CD14-positive monocyte (primary cell): ENCODE results near the gene MPL. TPM values are rescaled to one million over a fixed set of nuclear protein-coding genes. Genes with fewer than 3 reads are reported as not detected.

Experiments
- DNase-seq, 3 donors: peaks; one replicate each; pipeline ENCODE4 v3.0.0-alpha.2; 2011 to 2022
- H2AFZ ChIP-seq: 2 replicates; pipeline ENCODE4 v1.6.0; 2012; ENCODE audit warnings: mild to moderate bottlenecking, low read depth, low read length, inconsistent platforms; ENCODE audit not compliant: insufficient read depth, poor library complexity, severe bottlenecking
- H3K27ac ChIP-seq, 2 donors: 1 replicate in 1 of 2; 2 replicates in 1 of 2; pipeline ENCODE4 v1.5.1; 2012 to 2013; ENCODE audit warnings: low read length in 2 of 2, control low read depth in 1 of 2, inconsistent platforms in 1 of 2, low read depth in 1 of 2, mild to moderate bottlenecking in 1 of 2
- H3K27me3 ChIP-seq, 2 donors: one replicate each; pipeline versions ENCODE4 v1.6.0 to v1.6.1; 2011 to 2013; ENCODE audit warnings: low read length in 2 of 2; ENCODE audit not compliant: control insufficient read depth in 2 of 2, insufficient read depth in 2 of 2
- H3K36me3 ChIP-seq, 2 donors: replicated peaks in 1 of 2; 1 replicate in 1 of 2; 2 replicates in 1 of 2; pipeline versions ENCODE4 v1.5.1 to v1.6.1; 2012 to 2013; ENCODE audit warnings: low read length in 2 of 2, control low read depth in 1 of 2, inconsistent platforms in 1 of 2, mild to moderate bottlenecking in 1 of 2; ENCODE audit not compliant: insufficient read depth in 2 of 2, control insufficient read depth in 1 of 2
- H3K4me1 ChIP-seq, 2 donors: 1 replicate in 1 of 2; 2 replicates in 1 of 2; pipeline versions ENCODE4 v1.5.1 to v1.6.1; 2012 to 2013; ENCODE audit warnings: low read length in 2 of 2, control low read depth in 1 of 2, inconsistent platforms in 1 of 2, mild to moderate bottlenecking in 1 of 2, moderate library complexity in 1 of 2; ENCODE audit not compliant: insufficient read depth in 2 of 2, control insufficient read depth in 1 of 2
- H3K4me2 ChIP-seq: replicated peaks from 2 replicates; pipeline ENCODE3; 2012; ENCODE audit warnings: low read length, moderate library complexity, mild to moderate bottlenecking; ENCODE audit not compliant: poor library complexity, severe bottlenecking; ENCODE audit errors: extremely low read depth
- H3K4me3 ChIP-seq, 3 experiments: fragments of 200-600 bp in 1 of 3; sonication (generic) in 1 of 3; replicated peaks in 1 of 3; 1 replicate in 2 of 3; 2 replicates in 1 of 3; pipeline ENCODE4 v1.5.1; 2011 to 2013; ENCODE audit warnings: low read length in 3 of 3, mild to moderate bottlenecking in 3 of 3, control low read depth in 2 of 3, low read depth in 2 of 3, inconsistent platforms in 1 of 3, moderate library complexity in 1 of 3
- H3K79me2 ChIP-seq: 2 replicates; pipeline ENCODE4 v1.6.0; 2012; ENCODE audit warnings: mild to moderate bottlenecking, control low read depth, inconsistent platforms, low read length, moderate library complexity; ENCODE audit not compliant: insufficient read depth
- H3K9ac ChIP-seq: 2 replicates; pipeline ENCODE4 v1.6.0; 2017; ENCODE audit warnings: low read length, mild to moderate bottlenecking; ENCODE audit not compliant: insufficient read depth, poor library complexity, severe bottlenecking
- H3K9me3 ChIP-seq, 2 donors: replicated peaks in 1 of 2; 1 replicate in 1 of 2; 2 replicates in 1 of 2; pipeline versions ENCODE4 v1.5.1 to v1.6.1; 2012 to 2013; ENCODE audit warnings: low read length in 2 of 2, control low read depth in 1 of 2; ENCODE audit not compliant: control insufficient read depth in 1 of 2, insufficient read depth in 1 of 2
- H4K20me1 ChIP-seq: 2 replicates; pipeline ENCODE4 v1.6.0; 2012; ENCODE audit warnings: mild to moderate bottlenecking, low read length, control low read depth, moderate library complexity; ENCODE audit not compliant: insufficient read depth
- H3K27ac Mint-ChIP-seq, 7 donors: one replicate each; pipeline ENCODE4 v1.8.0; 2020; ENCODE audit warnings: mild to moderate bottlenecking in 7 of 7, mixed read lengths in 7 of 7, moderate library complexity in 6 of 7, inconsistent platforms in 2 of 7
- H3K27me3 Mint-ChIP-seq, 3 donors: one replicate each; pipeline ENCODE4 v1.8.0; 2021 to 2022; ENCODE audit warnings: low read depth in 3 of 3, mild to moderate bottlenecking in 3 of 3, mixed read lengths in 3 of 3, moderate library complexity in 3 of 3, inconsistent platforms in 1 of 3
- H3K36me3 Mint-ChIP-seq, 2 donors: one replicate each; pipeline ENCODE4 v1.8.0; 2020; ENCODE audit warnings: mixed read lengths in 2 of 2, inconsistent platforms in 1 of 2, mild to moderate bottlenecking in 1 of 2
- H3K4me1 Mint-ChIP-seq: one replicate; pipeline ENCODE4 v1.8.0; 2020; ENCODE audit warnings: mild to moderate bottlenecking, mixed read lengths
- H3K4me3 Mint-ChIP-seq, 2 donors: one replicate each; pipeline ENCODE4 v1.8.0; 2020; ENCODE audit warnings: mild to moderate bottlenecking in 2 of 2, mixed read lengths in 2 of 2, moderate library complexity in 1 of 2
- H3K9me3 Mint-ChIP-seq, 7 donors: one replicate each; pipeline ENCODE4 v1.8.0; 2020 to 2022; ENCODE audit warnings: mixed read lengths in 7 of 7, mild to moderate bottlenecking in 6 of 7, moderate library complexity in 6 of 7, inconsistent platforms in 2 of 7
- WGBS: methylation state at CpG from one replicate; pipeline ENCODE4 v1.1.5; 2013; ENCODE audit warnings: missing lambda C conversion rate; ENCODE audit not compliant: insufficient coverage; 5-methylcytosine and 5-hydroxymethylcytosine counted together
- intact Hi-C, 2 donors: fragments of 100-400 bp; cut with micrococcal nuclease; formaldehyde crosslinking; loops; one replicate each; pipeline versions ENCODE4 v1.15.0 to v1.15.1; 2023
- polyA plus RNA-seq, 3 donors: library from polyadenylated mRNA; depleted of rRNA in 1 of 3; unstranded in 2 of 3; stranded (reverse) in 1 of 3; fragments of 300-500 nt in 2 of 3; fragments of >200 nt in 1 of 3; fragmentation: Illumina TruSeq in 2 of 3; gene quantifications; 1 replicate in 2 of 3; 2 replicates in 1 of 3; pipeline ENCODE4 v1.2.3, GENCODE V29; 2012 to 2021
- TF ChIP-seq, protein P1 (sequence below): fragments of 200-600 bp; IDR thresholded peaks from one replicate; pipeline ENCODE4 v1.8.0; 2022; ENCODE audit warnings: antibody characterized with exemption, mild to moderate bottlenecking

The MPL gene
- polyA plus RNA-seq, 3 donors: not detected

- H3K9me3 ChIP-seq: no peaks in the 10 kb centered on the region
- Mint-ChIP-seq H3K9me3 (no peaks in the 10 kb centered on the region), H3K27me3 (peaks cover 2 to 4% (median 2%) of the 10 kb centered on the region in 3 donors), H3K27ac (no peak overlapping the region), H3K4me3 (no peak overlapping the region), H3K4me1 (peaks cover 7% of the 10 kb centered on the region), H3K36me3 (no peaks in the 10 kb centered on the region)
- no peaks in the 10 kb centered on the region for H3K27me3 ChIP-seq
- intact Hi-C loops: no loop called here
- H3K27ac ChIP-seq: no peak overlapping the region
- H3K9ac ChIP-seq: no peak overlapping the region
- no peak overlapping the region for H2AFZ ChIP-seq
- TF ChIP-seq, protein P1, sequence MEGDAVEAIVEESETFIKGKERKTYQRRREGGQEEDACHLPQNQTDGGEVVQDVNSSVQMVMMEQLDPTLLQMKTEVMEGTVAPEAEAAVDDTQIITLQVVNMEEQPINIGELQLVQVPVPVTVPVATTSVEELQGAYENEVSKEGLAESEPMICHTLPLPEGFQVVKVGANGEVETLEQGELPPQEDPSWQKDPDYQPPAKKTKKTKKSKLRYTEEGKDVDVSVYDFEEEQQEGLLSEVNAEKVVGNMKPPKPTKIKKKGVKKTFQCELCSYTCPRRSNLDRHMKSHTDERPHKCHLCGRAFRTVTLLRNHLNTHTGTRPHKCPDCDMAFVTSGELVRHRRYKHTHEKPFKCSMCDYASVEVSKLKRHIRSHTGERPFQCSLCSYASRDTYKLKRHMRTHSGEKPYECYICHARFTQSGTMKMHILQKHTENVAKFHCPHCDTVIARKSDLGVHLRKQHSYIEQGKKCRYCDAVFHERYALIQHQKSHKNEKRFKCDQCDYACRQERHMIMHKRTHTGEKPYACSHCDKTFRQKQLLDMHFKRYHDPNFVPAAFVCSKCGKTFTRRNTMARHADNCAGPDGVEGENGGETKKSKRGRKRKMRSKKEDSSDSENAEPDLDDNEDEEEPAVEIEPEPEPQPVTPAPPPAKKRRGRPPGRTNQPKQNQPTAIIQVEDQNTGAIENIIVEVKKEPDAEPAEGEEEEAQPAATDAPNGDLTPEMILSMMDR: no peak
- H3K4me1 ChIP-seq: peaks cover 0 to 2% of the 10 kb centered on the region in 2 donors
- no peak for DNase-seq
- H4K20me1 ChIP-seq: no peaks in the 10 kb centered on the region
- H3K4me2 ChIP-seq: no peak overlapping the region
- H3K36me3 ChIP-seq: no peaks in the 10 kb centered on the region
- H3K79me2 ChIP-seq: no peaks in the 10 kb centered on the region
- no peak overlapping the region for H3K4me3 ChIP-seq
- WGBS: 98% methylated on average over 14 of the region's 16 CpGs
Measured at GRCh38 chr1:43316738-43317520, 20.7 kb upstream of the MPL start.

GRCh38 chr1:43317817-43318471 lies 19.7 kb upstream of the MPL start:
- H3K36me3 ChIP-seq: no peaks in the 10 kb centered on the region
- Mint-ChIP-seq H3K27ac (peak overlapping the region in 1 of 7 donors; percentile 44), H3K4me3 (no peak overlapping the region), H3K4me1 (peaks cover 7% of the 10 kb centered on the region), H3K9me3 (no peaks in the 10 kb centered on the region), H3K27me3 (peaks cover 2 to 4% (median 2%) of the 10 kb centered on the region in 3 donors), H3K36me3 (no peaks in the 10 kb centered on the region)
- no peak overlapping the region for H3K9ac ChIP-seq
- no peaks in the 10 kb centered on the region for H3K9me3 ChIP-seq
- peaks cover 0 to 2% of the 10 kb centered on the region in 2 donors for H3K4me1 ChIP-seq
- no peak overlapping the region for H3K4me3 ChIP-seq
- 95% methylated on average over 15 of the region's 15 CpGs for WGBS
- no peaks in the 10 kb centered on the region for H3K79me2 ChIP-seq
- H3K27me3 ChIP-seq: no peaks in the 10 kb centered on the region
- H3K27ac ChIP-seq: no peak overlapping the region
- DNase-seq: no peak
- intact Hi-C loops: no loop called here
- no peaks in the 10 kb centered on the region for H4K20me1 ChIP-seq
- TF ChIP-seq, protein P1: no peak
- no peak overlapping the region for H2AFZ ChIP-seq
- H3K4me2 ChIP-seq: no peak overlapping the region
